ENCODE results near the gene NMS. TPM values are rescaled to one million over a fixed set of nuclear protein-coding genes. Genes with fewer than 3 reads are reported as not detected.

NMS gene
- total and polyA plus RNA-seq, 10 of the 15 experiments (the other 5 are each of a cell fraction or from before 2014, with no cell fraction given) = not detected

- ChIA-PET CTCF (interaction anchor here (1.1 to 1.3 kb wide), 3 partner anchors 11 to 41 kb away, joined by 3 to 4 read pairs (median 3); no protein-coding TSS in a partner anchor), POLR2A (interaction anchor here (1.0 kb wide), 1 partner anchor 9 kb away, joined by 4 read pairs; no protein-coding TSS in a partner anchor), SMC1A (ENCODE audit: uncharacterized antibody, unreplicated experiment) (interaction anchor here (1.4 to 2.8 kb wide), 2 partner anchors 28 to 41 kb away, joined by 3 to 9 read pairs; no protein-coding TSS in a partner anchor), RAD21 (ENCODE audit: unreplicated experiment) (no interaction called here)
- H3K9ac ChIP-seq (ENCODE audit: control insufficient read depth, insufficient read depth, low read length) = no peak overlapping the region
- H3K36me3 ChIP-seq (ENCODE audit: control insufficient read depth in 2 of 2, insufficient read depth in 2 of 2, low read length in 1 of 2) = no peaks in the 10 kb centered on the region
- in situ Hi-C loops (cut with MboI) = loop anchor here (10.0 kb wide), 1 partner anchor 562 kb away; no protein-coding TSS in a partner anchor
- H3K9me3 ChIP-seq (replicated peaks; ENCODE audit: control insufficient read depth, insufficient read depth, low read length) = no peaks in the 10 kb centered on the region; the same call in 2 of the 3 replicates
- FAIRE-seq (no peak), DNase-seq (ENCODE audit: low read depth, low spot score) (no peak), ATAC-seq (peak; percentile 34; the same call in 1 of the 3 replicates)
- intact Hi-C loops (cut with micrococcal nuclease; ENCODE audit: unreplicated experiment) = no loop called here
- no peak overlapping the region for H2AFZ ChIP-seq (ENCODE audit: control insufficient read depth, low read depth, low read length)
- H3K79me2 ChIP-seq (ENCODE audit: control insufficient read depth, insufficient read depth, low read length) = no peaks in the 10 kb centered on the region
- TF ChIP-seq, protein P1, sequence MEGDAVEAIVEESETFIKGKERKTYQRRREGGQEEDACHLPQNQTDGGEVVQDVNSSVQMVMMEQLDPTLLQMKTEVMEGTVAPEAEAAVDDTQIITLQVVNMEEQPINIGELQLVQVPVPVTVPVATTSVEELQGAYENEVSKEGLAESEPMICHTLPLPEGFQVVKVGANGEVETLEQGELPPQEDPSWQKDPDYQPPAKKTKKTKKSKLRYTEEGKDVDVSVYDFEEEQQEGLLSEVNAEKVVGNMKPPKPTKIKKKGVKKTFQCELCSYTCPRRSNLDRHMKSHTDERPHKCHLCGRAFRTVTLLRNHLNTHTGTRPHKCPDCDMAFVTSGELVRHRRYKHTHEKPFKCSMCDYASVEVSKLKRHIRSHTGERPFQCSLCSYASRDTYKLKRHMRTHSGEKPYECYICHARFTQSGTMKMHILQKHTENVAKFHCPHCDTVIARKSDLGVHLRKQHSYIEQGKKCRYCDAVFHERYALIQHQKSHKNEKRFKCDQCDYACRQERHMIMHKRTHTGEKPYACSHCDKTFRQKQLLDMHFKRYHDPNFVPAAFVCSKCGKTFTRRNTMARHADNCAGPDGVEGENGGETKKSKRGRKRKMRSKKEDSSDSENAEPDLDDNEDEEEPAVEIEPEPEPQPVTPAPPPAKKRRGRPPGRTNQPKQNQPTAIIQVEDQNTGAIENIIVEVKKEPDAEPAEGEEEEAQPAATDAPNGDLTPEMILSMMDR (IDR thresholded peaks at IDR 0.05 in 2 of 3, conservative IDR thresholded peaks at IDR 0.05 in 1 of 3; ENCODE audit: control insufficient read depth in 2 of 3, extremely low read depth in 1 of 3, insufficient read depth in 1 of 3, low read depth in 3 of 3, low read length in 3 of 3) = 0 out of 6 replicates have a peak, but pooled peaks have one; percentile 8 to 21 (median 16)
- TF ChIP-seq RAD21 (IDR thresholded peaks at IDR 0.05; ENCODE audit: insufficient read depth, low read depth, low read length) = 0 out of 2 replicates have a peak, but pooled peaks have one; percentile 9
- TF ChIP-seq NFXL1 (IDR thresholded peaks at IDR 0.05; ENCODE audit: borderline replicate concordance) = no peak
- no peak for TF ChIP-seq TARDBP (IDR thresholded peaks at IDR 0.05; ENCODE audit: borderline replicate concordance)
- TF ChIP-seq CHD2 (IDR thresholded peaks at IDR 0.05; ENCODE audit: borderline replicate concordance, low read depth, low read length) = no peak
- BruUV-seq (replicated peaks) = no TSS peak
- no peaks in the 10 kb centered on the region for H3K4me1 ChIP-seq (ENCODE audit: control insufficient read depth, insufficient read depth, low read length)
- WGBS (ENCODE audit: insufficient coverage, insufficient replicate concordance, low lambda C conversion rate, missing lambda C conversion rate) = 87% methylated on average over 4 of the region's 4 CpGs
- no peak overlapping the region for H3K4me2 ChIP-seq (ENCODE audit: control insufficient read depth, insufficient read depth)
- no peak overlapping the region for H3K27ac ChIP-seq (ENCODE audit: control insufficient read depth, insufficient read depth)
- no peaks in the 10 kb centered on the region for H4K20me1 ChIP-seq (ENCODE audit: control insufficient read depth, insufficient read depth)
- H3K27me3 ChIP-seq (replicated peaks in 1 of 2; ENCODE audit: control insufficient read depth in 2 of 2, insufficient read depth in 2 of 2, low read length in 1 of 2) = no peaks in the 10 kb centered on the region
- H3K4me3 ChIP-seq = no peak overlapping the region
Observed at GRCh38 chr2:100422320-100423055, 47.8 kb upstream of the NMS start.
